T-helper 1 cell treated with Interleukin-12 subunit alpha and Interleukin-12 subunit beta and Interleukin-4 antibody, amounts not matched to agents 30 μg/mL and 1 μg/mL, for 36 hours (primary cell): ENCODE measurements around the gene COMP.
"Not testable (repeated sequence)": the region's sequence is repeated elsewhere in the genome, so short reads cannot be mapped to it uniquely, and the experiment has no call there.

Source experiments
- H3K27ac Mint-ChIP-seq: one replicate; pipeline ENCODE4 v1.8.0; 2021; ENCODE audit warnings: mild to moderate bottlenecking, mixed read lengths
- H3K27me3 Mint-ChIP-seq: one replicate; pipeline ENCODE4 v1.8.0; 2021; ENCODE audit warnings: low read depth, mixed read lengths
- H3K36me3 Mint-ChIP-seq: one replicate; pipeline ENCODE4 v1.8.0; 2021; ENCODE audit warnings: low read depth, mixed read lengths
- H3K4me1 Mint-ChIP-seq: one replicate; pipeline ENCODE4 v1.8.0; 2021; ENCODE audit warnings: low read depth, mixed read lengths
- H3K4me3 Mint-ChIP-seq: one replicate; pipeline ENCODE4 v1.8.0; 2021; ENCODE audit warnings: mild to moderate bottlenecking, moderate library complexity, mixed read lengths
- H3K9me3 Mint-ChIP-seq: one replicate; pipeline ENCODE4 v1.8.0; 2021; ENCODE audit warnings: mixed read lengths

Gene COMP

DNA sequence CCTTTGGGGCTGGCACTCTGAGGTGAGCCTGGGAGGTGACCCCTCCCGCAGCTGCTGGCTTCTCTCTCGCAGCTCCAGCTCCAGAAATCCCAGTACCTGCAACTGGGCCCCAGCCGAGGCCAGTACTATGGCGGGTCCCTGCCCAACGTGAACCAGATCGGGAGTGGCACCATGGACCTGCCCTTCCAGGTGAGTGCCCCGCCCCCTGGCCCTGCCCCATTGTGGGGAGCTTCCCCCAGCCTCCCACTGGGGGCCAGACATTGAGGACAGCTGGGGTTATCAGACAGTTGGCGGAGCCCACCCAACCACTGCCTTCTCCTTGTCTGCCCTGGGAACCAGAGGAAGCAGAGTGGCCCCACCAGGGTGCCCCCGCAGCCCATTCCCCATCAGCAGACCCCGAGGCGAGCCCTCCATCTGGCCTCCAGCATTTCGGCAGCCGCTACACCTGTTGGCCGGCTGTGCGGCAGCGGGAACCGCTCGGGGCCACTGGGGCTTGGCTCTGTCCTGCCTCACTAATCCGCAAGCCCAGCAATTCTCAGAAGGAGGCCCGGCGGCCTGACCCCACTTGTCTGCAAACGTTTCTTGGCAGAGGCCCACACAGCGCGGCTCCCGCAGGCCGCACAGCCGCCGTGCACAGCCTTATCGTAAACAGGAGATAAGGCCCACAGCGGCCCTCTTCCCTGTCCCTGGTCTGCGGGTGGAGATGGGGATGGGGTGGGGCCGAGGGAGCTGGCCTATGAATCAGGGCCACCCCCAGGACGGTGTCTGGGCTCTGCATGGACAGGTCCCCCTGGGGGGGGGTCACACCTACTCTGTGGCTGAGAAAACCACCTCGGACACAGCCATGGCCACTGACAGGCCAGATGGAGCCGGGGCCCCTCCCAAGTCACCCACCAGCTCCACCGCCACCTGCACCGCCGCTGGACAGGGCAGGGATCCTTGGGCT is 48.0 kb downstream of the COMP start:
- no peak overlapping the region for H3K4me3 Mint-ChIP-seq
- no peaks in the 10 kb centered on the region for H3K36me3 Mint-ChIP-seq
- H3K27ac Mint-ChIP-seq = no peak overlapping the region
- H3K9me3 Mint-ChIP-seq = no peaks in the 10 kb centered on the region
- H3K4me1 Mint-ChIP-seq = no peaks in the 10 kb centered on the region
- no peaks in the 10 kb centered on the region for H3K27me3 Mint-ChIP-seq

DNA sequence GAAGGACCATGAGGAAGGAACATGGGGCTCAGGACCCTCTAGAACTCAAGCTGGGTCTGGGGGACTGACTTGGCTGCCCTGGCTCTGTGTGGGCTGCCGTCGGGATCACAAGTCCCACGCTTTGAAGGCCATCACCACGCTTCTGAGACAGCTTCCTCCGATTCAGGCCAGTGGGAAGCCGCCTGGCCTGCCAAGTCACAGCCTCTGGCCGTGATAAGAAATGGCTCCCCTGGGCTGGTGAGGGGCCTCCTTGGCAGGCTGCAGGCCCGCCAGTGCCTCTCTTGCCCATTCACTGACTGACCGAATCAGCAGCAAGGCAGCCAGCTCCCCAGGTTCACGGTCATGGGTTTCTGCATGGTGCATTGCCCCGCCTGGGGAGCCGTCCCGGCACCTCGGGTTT is 48.8 kb downstream of the COMP start:
- H3K4me3 Mint-ChIP-seq = no peak overlapping the region
- no peaks in the 10 kb centered on the region for H3K36me3 Mint-ChIP-seq
- no peak overlapping the region for H3K27ac Mint-ChIP-seq
- no peaks in the 10 kb centered on the region for H3K27me3 Mint-ChIP-seq
- no peaks in the 10 kb centered on the region for H3K9me3 Mint-ChIP-seq
- no peaks in the 10 kb centered on the region for H3K4me1 Mint-ChIP-seq

DNA sequence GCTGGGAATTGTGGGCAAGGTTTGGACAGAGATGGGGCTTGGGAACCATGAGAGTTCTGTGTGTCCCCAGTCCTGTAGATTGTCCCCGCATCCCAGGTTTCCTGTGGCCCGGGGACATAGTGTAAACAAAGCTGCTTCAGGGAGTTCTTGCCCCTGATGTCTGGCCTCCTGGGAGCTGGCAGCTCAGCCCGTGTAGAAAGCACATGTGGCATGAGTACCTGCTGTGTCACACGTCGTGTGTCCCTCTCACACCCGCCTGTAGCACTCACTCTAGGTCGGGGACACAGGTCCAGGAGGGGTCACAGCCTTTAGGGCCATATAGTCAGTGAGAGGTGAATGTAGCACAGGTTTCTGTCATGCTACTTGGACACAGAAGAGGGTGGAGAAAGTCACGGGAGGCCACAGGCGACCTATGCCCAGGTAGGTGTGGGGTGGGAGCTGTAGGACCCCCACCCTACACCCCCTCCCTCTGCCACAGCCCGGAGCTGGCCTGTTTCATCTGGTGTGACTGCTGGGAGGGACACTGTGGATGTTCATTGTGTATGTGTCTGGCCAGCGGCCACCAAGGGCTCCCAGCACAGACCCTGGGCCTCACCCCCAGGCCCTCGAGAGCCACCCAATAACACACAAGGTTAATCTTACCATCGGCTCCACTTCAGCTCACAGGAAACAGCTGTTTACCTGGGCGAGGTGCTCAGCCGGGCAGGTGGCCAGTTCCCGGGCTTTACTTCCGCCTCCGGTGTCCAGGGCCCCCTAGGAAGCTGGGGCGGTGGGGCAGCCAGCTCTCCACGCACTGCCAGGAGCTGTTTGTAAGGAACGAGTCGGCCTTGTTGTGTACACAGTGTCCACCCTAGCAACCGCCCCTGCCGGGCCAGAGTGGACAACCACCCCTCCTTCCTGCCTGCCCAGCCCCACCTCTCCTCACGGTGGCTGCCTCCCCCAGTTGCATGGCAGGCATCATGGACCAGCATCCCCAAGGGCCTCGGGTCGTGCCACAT is 49.7 kb downstream of the COMP start:
- no peaks in the 10 kb centered on the region for H3K27me3 Mint-ChIP-seq
- no peak overlapping the region for H3K4me3 Mint-ChIP-seq
- no peak overlapping the region for H3K27ac Mint-ChIP-seq
- no peaks in the 10 kb centered on the region for H3K9me3 Mint-ChIP-seq
- H3K36me3 Mint-ChIP-seq = no peaks in the 10 kb centered on the region
- H3K4me1 Mint-ChIP-seq = no peaks in the 10 kb centered on the region

DNA sequence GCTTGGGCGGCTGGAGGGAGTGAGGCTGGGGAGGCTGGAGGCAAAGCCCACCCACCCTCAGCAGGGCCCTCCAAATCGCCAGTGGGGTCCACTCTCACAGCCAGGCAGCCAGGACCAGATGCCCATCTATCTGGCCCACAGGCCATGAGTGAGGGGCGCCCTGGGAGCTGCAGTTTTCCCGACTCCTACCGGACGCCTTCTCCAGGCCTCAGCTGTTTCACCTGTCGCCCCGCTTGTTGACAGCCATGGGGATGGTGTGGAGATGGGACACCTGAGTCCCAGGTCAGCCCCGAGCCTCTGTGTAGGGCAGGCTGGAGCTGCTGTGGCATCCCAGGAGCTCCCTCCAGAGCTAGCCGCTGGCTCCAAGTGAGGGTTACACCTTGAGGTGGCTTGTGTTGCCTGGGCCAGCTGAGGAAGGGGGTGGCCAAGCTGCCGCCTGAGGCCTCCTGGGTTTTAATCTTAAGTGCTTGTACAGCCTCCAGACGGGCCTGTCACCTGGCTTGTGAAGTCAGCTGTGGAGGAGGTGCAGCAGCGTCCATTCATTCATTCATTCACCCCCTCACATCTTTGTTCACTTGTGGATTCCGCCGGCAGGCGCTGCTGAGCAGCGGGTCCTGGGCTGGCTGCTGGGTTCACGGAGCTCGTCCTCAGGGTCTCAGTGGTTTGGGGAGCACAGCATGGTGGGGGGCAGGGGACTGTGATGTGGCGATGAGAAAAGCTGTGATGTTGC is 52.0 kb downstream of the COMP start:
- Mint-ChIP-seq H3K27ac (no peak overlapping the region), H3K4me1 (no peaks in the 10 kb centered on the region), H3K4me3 (no peak overlapping the region), H3K9me3 (no peaks in the 10 kb centered on the region), H3K36me3 (no peaks in the 10 kb centered on the region), H3K27me3 (no peaks in the 10 kb centered on the region)

DNA sequence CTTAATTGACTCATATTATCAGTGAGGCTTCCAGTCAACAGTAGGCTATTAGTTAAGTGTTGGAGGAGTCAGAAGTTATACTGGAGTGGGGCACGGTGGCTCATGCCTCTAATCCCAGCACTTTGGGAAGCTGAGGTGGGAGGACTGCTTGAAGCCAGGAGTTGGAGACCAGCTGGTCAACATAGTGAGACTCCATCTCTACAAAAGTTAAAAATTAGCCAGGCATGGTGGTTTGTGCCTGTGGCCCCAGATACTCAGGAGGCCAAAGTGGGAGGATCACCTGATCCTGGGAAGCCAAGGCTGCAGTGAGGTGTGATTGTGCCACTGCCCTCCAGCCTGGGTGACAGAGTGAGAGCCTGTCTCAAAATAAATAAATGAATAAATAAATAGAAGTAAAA is 53.2 kb downstream of the COMP start:
- H3K27me3 Mint-ChIP-seq = no peaks in the 10 kb centered on the region
- no peak overlapping the region for H3K4me3 Mint-ChIP-seq
- H3K9me3 Mint-ChIP-seq = no peaks in the 10 kb centered on the region
- H3K4me1 Mint-ChIP-seq = no peaks in the 10 kb centered on the region
- no peaks in the 10 kb centered on the region for H3K36me3 Mint-ChIP-seq
- no peak overlapping the region for H3K27ac Mint-ChIP-seq

GRCh38 chr19:18737337-18737953 is 53.7 kb downstream of the COMP start:
- Mint-ChIP-seq H3K4me1 (no peaks in the 10 kb centered on the region), H3K9me3 (no peaks in the 10 kb centered on the region), H3K27ac (no peak overlapping the region), H3K4me3 (no peak overlapping the region), H3K36me3 (no peaks in the 10 kb centered on the region), H3K27me3 (no peaks in the 10 kb centered on the region)

- no peaks in the 10 kb centered on the region for H3K36me3 Mint-ChIP-seq
- H3K4me3 Mint-ChIP-seq = no peak overlapping the region
- no peak overlapping the region for H3K27ac Mint-ChIP-seq
- no peaks in the 10 kb centered on the region for H3K4me1 Mint-ChIP-seq
- no peaks in the 10 kb centered on the region for H3K27me3 Mint-ChIP-seq
- no peaks in the 10 kb centered on the region for H3K9me3 Mint-ChIP-seq
Observed at GRCh38 chr19:18736415-18737336, 54.4 kb downstream of the COMP start.

DNA sequence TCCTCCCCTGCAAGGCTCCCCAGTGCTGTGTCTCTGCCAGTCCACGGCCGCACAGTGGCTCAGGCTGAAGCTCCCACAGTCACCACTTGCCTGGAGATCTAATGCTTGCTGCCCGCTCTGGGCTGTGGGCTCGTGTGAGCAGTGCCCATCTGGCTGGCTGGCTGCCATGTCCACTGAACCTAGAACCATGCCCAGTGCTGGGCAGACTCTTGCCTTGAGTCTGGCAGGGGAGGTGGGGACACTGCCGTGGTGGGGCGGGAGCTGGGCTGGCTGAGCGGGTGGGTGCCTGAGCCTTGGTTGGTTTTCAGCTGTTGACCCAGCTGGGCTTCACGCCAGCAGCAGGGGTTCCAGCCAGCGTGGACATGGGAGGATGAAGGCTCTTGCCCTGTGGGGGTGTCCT is 55.4 kb downstream of the COMP start:
- Mint-ChIP-seq H3K36me3 (no peaks in the 10 kb centered on the region), H3K4me1 (peaks cover 3% of the 10 kb centered on the region), H3K27ac (no peak overlapping the region), H3K27me3 (no peaks in the 10 kb centered on the region), H3K4me3 (no peak overlapping the region), H3K9me3 (no peaks in the 10 kb centered on the region)

DNA sequence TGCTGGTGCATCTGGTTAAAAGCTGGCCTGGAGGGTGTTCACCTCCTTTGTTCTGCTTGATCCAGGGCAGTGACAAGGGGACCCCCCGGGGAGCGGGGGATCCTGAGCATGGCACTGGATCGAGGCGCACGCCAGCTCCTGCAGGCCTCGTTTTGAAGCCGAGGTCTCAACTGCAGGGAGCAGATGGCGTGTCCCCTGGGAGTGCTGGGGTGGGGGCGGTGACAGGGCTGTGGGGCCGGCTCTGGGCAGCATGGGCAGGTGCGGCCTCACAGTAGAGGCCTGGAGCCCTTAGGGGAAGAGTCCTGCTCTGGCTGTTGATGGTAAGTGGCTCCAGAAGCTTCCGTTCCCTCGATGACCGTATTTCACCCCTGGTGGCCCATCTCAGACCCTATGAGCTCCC is 55.8 kb downstream of the COMP start:
- Mint-ChIP-seq H3K9me3 (no peaks in the 10 kb centered on the region), H3K4me1 (peaks cover 3% of the 10 kb centered on the region), H3K27ac (no peak overlapping the region), H3K36me3 (no peaks in the 10 kb centered on the region), H3K27me3 (no peaks in the 10 kb centered on the region), H3K4me3 (no peak overlapping the region)

DNA sequence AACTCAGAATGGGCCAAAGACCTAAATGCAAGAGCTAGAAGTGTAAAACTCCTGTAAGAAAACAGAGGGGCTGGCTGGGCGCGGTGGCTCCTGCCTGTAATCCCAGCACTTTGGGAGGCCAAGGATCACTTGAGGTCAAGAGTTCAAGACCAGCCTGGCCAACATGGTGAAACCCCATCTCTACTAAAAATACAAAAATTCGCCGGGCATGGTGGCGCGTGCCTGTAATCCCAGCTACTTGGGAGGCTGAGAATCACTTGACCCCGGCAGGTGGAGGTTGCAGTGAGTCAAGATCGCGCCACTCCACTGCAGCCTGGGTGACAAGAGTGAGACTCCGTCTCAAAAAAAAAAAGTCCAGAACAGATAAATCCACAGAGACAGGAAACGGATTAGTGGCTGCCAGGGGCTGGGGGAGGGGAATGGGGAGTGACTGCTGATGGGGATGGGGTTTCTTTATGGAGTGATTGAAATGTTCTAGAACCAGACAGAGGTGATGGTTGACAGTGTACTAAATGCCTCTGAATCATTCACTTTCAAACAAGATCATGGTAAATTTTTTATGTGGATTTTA is 57.3 kb downstream of the COMP start:
- H3K27me3 Mint-ChIP-seq, H3K4me3 Mint-ChIP-seq, H3K36me3 Mint-ChIP-seq, H3K27ac Mint-ChIP-seq, H3K4me1 Mint-ChIP-seq, H3K9me3 Mint-ChIP-seq: not testable (repeated sequence)

GRCh38 chr19:18733196-18733647 is 57.9 kb downstream of the COMP start:
- peaks cover 3% of the 10 kb centered on the region for H3K4me1 Mint-ChIP-seq
- no peak overlapping the region for H3K27ac Mint-ChIP-seq

More at GRCh38 chr19:18733196-18733647, 57.9 kb downstream of the COMP start:
- Mint-ChIP-seq H3K27me3 (no peaks in the 10 kb centered on the region), H3K36me3 (no peaks in the 10 kb centered on the region), H3K9me3 (no peaks in the 10 kb centered on the region), H3K4me3 (no peak overlapping the region)
